Dermis blood vessel endothelial cell (primary cell): ENCODE measurements around the gene MMP24. TPM values are rescaled to one million over a fixed set of nuclear protein-coding genes. Genes with fewer than 3 reads are reported as not detected.
"Not testable (repeated sequence)": the region's sequence is repeated elsewhere in the genome, so short reads cannot be mapped to it uniquely, and the experiment has no call there.

Experiments
- DNase-seq: peaks from one replicate; pipeline ENCODE4 v3.0.0; 2010
- total RNA-seq: library from RNA; depleted of rRNA; stranded (reverse); fragments of >200 nt; gene quantifications from 2 replicates; pipeline ENCODE4 v1.2.3, GENCODE V29; 2014

Gene MMP24
- total RNA-seq, 1 donor from 2014 or later, result 0.68 TPM

DNA sequence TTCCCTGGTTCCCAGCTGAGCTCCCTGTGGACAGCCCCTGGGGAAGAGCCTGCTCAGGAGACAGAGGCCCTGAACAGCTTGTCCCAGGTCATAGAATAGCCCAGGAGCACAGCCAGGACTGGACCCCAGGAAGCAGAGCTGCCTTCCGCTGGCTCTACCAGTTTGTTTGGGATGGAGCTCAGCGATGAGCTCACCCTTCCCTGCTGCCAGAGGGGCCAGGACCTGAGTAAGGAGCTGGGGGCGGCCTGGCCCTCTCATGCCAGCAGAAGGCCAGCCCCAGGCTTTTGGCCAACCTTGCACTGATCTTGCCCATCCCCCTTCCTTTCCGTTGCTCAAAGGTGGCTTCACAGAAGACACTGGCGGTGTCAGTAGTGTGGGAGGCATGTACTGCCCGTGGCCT lies 33.9 kb downstream of the MMP24 start:
- DNase-seq, result no peak

DNA sequence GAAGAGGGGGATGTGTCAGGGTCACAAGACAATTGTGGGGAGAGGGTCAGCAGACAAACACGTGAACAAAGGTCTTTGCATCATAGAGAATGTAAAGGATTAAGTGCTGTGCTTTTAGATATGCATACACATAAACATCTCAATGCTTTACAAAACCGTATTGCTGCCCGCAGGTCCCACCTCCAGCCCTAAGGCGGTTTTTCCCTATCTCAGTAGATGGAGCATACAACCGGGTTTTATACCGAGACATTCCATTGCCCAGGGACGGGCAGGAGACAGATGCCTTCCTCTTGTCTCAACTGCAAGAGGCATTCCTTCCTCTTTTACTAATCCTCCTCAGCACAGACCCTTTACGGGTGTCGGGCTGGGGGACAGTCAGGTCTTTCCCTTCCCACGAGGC lies 35.8 kb downstream of the MMP24 start:
- not testable (repeated sequence) for DNase-seq

DNA sequence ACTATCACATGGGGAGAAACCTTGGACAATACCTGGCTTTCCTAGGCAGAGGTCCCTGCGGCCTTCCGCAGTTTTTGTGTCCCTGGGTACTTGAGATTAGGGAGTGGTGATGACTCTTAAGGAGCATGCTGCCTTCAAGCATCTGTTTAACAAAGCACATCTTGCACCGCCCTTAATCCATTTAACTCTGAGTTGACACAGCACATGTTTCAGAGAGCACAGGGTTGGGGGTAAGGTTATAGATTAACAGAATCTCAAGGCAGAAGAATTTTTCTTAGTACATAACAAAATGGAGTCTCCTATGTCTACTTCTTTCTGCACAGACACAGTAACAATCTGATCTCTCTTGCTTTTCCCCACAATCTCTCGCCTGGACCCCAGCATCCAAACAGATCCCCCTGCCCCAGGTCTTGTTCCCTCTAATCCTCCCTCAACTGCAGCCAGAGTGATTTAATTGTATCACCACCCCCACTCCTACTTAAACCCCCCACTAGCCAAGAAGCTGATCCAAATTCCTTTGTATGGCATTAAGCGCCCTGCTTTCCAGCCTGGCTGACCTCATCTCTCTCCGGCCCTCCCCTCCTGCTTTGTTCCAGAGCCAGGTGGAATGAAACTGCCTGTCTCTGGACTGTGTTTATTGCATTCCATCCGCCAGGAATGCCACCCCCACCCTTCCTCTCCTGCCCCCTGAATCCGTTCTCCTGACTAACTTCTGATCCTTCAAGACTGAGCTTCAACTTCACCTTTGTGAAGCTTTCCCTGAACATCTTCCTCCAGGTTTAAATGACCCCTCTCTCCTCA lies 36.4 kb downstream of the MMP24 start:
- DNase-seq, result peak; percentile 82

DNA sequence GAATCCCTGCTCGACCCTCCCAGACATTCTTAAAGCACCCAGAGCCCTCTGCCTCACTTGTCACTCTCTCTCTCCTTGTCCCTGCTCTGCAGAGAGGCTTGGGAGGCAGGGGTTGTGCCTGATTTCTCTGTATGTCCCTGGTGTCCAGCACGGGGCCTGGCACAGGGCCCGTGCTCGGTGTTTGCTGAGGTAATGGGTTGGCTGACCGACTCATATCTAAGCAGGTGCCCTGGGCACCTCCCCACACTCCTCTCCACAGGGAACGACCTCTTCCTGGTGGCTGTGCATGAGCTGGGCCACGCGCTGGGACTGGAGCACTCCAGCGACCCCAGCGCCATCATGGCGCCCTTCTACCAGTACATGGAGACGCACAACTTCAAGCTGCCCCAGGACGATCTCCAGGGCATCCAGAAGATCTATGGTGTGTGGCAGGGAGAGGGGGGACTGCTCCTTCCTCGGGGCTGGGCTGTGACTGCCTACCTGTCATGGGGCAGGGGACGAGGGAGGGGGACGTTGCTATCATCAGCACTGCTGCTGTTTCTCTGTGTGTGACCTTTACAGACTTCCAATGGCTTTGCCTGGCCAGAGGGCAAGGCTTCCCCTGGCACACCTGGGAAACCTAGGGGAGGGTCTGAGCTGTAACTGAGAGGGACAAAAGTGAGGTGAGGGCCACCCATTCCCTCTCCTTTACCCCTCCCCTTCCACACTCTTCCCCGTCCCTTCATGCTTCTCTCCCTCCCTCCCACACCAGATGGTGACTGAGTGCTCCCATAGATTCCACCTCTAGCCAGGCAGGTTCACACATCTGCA lies 37.2 kb downstream of the MMP24 start:
- no peak for DNase-seq

GRCh38 chr20:35264755-35265154 lies 38.3 kb downstream of the MMP24 start:
- DNase-seq, result peak; percentile 70

DNA sequence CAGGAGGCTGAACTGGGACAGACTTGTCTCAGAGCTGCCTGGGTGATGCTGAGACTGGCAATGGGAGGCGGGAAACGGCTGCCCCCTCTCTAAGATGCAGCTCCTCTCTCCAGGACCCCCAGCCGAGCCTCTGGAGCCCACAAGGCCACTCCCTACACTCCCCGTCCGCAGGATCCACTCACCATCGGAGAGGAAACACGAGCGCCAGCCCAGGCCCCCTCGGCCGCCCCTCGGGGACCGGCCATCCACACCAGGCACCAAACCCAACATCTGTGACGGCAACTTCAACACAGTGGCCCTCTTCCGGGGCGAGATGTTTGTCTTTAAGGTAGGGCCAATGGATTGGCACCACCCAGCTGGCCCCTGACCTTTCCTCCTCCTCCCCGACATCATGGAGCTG lies 40.6 kb downstream of the MMP24 start:
- no peak for DNase-seq

DNA sequence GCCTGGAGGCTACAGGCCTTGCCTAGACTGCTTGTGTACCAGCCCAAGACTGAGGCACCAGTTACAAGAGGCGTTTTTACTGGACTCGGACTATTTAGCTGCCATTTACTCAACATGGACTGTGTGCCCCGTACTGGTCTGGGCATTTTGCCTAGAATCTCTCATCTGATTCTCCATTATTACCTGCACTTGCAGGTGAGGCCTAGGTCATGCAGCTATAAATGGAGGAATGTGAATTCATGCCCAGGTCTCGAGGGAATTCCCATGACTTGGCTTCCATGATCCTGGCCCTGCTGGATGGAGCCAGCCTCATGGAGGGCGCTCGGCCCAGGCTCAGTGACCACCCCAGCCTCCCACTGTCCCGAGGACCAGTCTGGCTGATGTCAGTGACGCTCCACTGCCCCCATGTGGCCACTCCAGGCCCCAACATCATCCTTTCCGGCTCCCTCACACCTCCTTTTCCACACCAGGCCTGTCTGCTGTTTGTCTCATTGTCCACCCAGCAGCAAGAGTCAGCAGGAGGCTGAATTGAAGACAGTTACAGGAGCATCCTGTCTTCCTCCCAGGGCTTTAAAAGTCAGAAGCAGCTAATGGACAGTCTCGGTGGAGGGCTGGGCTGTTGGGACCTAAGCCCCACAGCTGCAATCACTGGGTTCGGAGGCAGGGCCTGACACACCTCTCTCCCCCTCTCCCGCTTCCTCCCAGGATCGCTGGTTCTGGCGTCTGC lies 42.7 kb downstream of the MMP24 start:
- peak; percentile 83 for DNase-seq

DNA sequence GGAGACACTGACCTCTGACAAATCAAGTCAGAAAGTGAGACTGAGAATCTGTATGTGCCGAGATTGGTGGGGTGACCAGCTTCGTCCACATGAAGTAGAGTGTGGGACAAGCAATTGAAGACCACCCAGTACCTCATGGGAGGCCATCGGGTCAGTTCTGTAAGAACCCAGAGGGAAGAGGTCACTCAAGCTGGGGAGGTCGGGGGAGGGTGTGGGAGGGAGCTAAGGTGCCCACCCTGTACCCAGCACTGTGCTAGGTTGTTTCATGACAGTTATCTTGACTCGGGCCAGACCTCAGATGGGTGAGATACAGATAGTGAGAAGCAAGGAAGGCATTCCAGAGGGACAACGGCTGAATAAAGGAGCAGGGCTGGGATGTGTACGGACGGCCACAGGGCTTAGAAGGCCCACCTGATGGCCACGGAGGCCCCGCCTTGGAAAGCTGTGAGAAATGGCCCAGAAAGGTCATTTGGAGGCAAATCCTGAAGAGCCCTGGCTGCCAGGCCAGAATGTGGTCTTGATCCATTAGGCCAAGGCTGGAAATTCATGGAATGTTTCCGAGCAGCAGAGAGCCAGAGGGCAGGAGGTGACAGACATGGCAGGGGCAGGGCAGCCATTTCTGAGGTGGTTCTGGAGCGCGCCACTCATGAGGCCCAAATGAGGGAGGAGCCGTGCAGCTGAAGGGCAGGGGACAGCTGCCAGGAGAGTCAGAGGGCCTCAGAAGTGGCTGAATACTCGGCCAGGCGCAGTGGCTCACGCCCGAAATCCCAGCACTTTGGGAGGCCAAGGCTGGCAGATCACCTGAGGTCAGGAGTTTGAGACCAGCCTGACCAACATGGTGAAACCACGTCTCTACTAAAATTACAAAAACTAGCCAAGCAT lies 43.8 kb downstream of the MMP24 start:
- no peak for DNase-seq

GRCh38 chr20:35271073-35271882 lies 44.8 kb downstream of the MMP24 start:
- no peak for DNase-seq

DNA sequence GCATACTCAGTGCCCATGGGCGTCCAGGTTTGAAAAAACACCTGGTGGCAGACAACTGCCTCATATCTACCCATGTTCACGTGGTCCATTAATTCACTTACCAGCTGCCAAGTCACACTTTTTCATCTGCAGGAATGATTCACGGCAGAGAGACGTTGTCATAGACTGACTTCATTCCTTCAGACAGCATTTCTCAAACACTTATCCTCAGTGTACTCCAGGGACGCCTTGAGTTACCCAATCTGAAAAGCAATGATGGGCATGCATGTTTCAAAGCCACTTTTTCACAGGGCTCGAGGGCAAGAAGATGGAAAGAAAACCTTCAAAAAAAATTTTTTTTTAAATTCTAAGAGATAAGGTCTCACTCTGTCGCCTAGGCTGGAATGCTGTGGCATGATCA lies 45.4 kb downstream of the MMP24 start:
- no peak for DNase-seq

- no peak for DNase-seq
Observed at GRCh38 chr20:35273449-35274171, 47.1 kb downstream of the MMP24 start.

- no peak for DNase-seq
Observed at GRCh38 chr20:35274172-35275092, 47.9 kb downstream of the MMP24 start.

GRCh38 chr20:35275741-35276251 lies 49.3 kb downstream of the MMP24 start:
- no peak for DNase-seq

- no peak for DNase-seq
Observed at GRCh38 chr20:35276408-35276807, 49.9 kb downstream of the MMP24 start.

DNA sequence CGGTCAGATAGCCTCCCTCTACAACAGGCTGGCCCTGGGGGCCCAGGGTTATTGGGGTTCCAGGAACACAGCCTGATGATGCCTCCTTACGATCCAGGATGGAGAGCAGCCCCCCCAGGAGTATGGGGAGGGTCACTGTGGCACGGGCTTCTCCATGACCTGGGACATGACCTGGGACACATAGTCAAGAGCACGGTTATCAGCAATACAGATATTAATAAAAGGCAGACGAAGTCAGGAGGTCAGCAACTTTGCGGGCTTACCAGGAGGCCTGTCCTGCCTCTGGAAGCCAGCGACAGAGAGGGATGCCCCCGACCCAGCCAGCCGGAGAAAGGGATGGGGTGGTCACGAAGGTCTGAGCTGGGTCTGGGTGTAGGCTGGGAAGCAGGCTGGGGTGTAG lies 50.6 kb downstream of the MMP24 start:
- no peak for DNase-seq

- peak; percentile 91 for DNase-seq
Observed at GRCh38 chr20:35277531-35278395, 51.3 kb downstream of the MMP24 start, which contains the start of gene MMP24OS. Gene MMP24OS, minus strand, starts transcription at chr20:35278122. Its CDS starts 193 bp downstream, at chr20:35277929.

DNA sequence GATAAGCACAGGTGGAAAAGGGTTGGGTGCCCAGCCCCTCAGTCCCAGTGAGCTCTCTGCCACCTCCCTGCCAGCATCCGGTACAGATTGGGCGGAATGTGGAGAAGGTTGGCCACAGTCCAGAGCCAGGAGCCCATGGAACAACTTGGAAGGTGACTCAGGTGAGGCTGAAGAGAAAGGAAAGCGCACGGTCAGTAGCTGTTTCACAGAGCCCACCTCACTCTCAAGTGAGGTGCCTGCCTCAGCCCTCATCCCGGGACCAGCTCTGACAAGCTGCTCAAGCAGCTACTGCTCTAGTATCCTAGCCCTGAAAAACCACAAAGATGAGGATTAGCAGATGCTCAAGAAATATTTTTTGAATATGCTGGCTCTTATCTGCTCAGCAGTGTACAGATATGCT lies 52.5 kb downstream of the MMP24 start:
- no peak for DNase-seq

GRCh38 chr20:35279533-35280174 lies 53.2 kb downstream of the MMP24 start:
- no peak for DNase-seq
